Stimulated activated memory B cell treated with anti-CD40 and anti-IgM and Interleukin-4, amounts not matched to agents 10 μg/mL and 1 μg/mL and 100 μg/mL, for 72 hours (primary cell): ENCODE results near the gene SLC15A1.

Experiments
- ATAC-seq: fragments of 150-1000 bp; cut with Tn5 transposase; 2 replicates; pipeline ENCODE4 v1.10.0; 2021
- H3K27ac Mint-ChIP-seq: one replicate; pipeline ENCODE4 v1.8.0; 2022; ENCODE audit warnings: mild to moderate bottlenecking, mixed read lengths
- H3K27me3 Mint-ChIP-seq: one replicate; pipeline ENCODE4 v1.8.0; 2022; ENCODE audit warnings: mixed read lengths
- H3K36me3 Mint-ChIP-seq: one replicate; pipeline ENCODE4 v1.8.0; 2022; ENCODE audit warnings: mixed read lengths
- H3K4me1 Mint-ChIP-seq: one replicate; pipeline ENCODE4 v1.8.0; 2022; ENCODE audit warnings: mixed read lengths
- H3K4me3 Mint-ChIP-seq: one replicate; pipeline ENCODE4 v1.8.0; 2022; ENCODE audit warnings: mild to moderate bottlenecking, moderate library complexity, mixed read lengths
- H3K9me3 Mint-ChIP-seq: one replicate; pipeline ENCODE4 v1.8.0; 2022; ENCODE audit warnings: mixed read lengths

The SLC15A1 gene

GRCh38 chr13:98675837-98676236, 76.6 kb downstream of the SLC15A1 start:
- no peak overlapping the region for H3K27ac Mint-ChIP-seq
- no peak for ATAC-seq
- no peaks in the 10 kb centered on the region for H3K4me1 Mint-ChIP-seq
- no peaks in the 10 kb centered on the region for H3K36me3 Mint-ChIP-seq
- no peaks in the 10 kb centered on the region for H3K9me3 Mint-ChIP-seq
- H3K4me3 Mint-ChIP-seq: no peak overlapping the region
- peaks cover 20% of the 10 kb centered on the region for H3K27me3 Mint-ChIP-seq

- no peaks in the 10 kb centered on the region for H3K36me3 Mint-ChIP-seq
Measured at GRCh38 chr13:98675066-98675465, 77.4 kb downstream of the SLC15A1 start.

GRCh38 chr13:98672947-98673613, 79.4 kb downstream of the SLC15A1 start:
- Mint-ChIP-seq H3K27me3 (peaks cover 11% of the 10 kb centered on the region), H3K9me3 (no peaks in the 10 kb centered on the region), H3K4me1 (no peaks in the 10 kb centered on the region), H3K27ac (no peak overlapping the region), H3K36me3 (no peaks in the 10 kb centered on the region), H3K4me3 (no peak overlapping the region)
- peak; percentile 74 for ATAC-seq

More at GRCh38 chr13:98675066-98675465, 77.4 kb downstream of the SLC15A1 start:
- Mint-ChIP-seq H3K4me3 (no peak overlapping the region), H3K27ac (no peak overlapping the region), H3K9me3 (no peaks in the 10 kb centered on the region), H3K27me3 (peaks cover 20% of the 10 kb centered on the region), H3K4me1 (no peaks in the 10 kb centered on the region)
- no peak for ATAC-seq

GRCh38 chr13:98668155-98668554, 84.3 kb downstream of the SLC15A1 start:
- no peak overlapping the region for H3K4me3 Mint-ChIP-seq
- no peaks in the 10 kb centered on the region for H3K36me3 Mint-ChIP-seq
- H3K9me3 Mint-ChIP-seq: no peaks in the 10 kb centered on the region
- no peak overlapping the region for H3K27ac Mint-ChIP-seq
- peaks cover 8% of the 10 kb centered on the region for H3K4me1 Mint-ChIP-seq
- no peak for ATAC-seq
- no peaks in the 10 kb centered on the region for H3K27me3 Mint-ChIP-seq

GRCh38 chr13:98665638-98665995, 86.9 kb downstream of the SLC15A1 start:
- peaks cover 13% of the 10 kb centered on the region for H3K27me3 Mint-ChIP-seq

GRCh38 chr13:98664924-98665637, 87.4 kb downstream of the SLC15A1 start:
- Mint-ChIP-seq H3K9me3 (no peaks in the 10 kb centered on the region), H3K36me3 (no peaks in the 10 kb centered on the region), H3K4me3 (no peak overlapping the region), H3K4me1 (peaks cover 8% of the 10 kb centered on the region), H3K27ac (no peak overlapping the region), H3K27me3 (peaks cover 18% of the 10 kb centered on the region)
- no peak for ATAC-seq

More at GRCh38 chr13:98665638-98665995, 86.9 kb downstream of the SLC15A1 start:
- ATAC-seq: no peak
- H3K27ac Mint-ChIP-seq: no peak overlapping the region
- no peaks in the 10 kb centered on the region for H3K9me3 Mint-ChIP-seq
- H3K4me3 Mint-ChIP-seq: no peak overlapping the region
- H3K36me3 Mint-ChIP-seq: no peaks in the 10 kb centered on the region
- peaks cover 8% of the 10 kb centered on the region for H3K4me1 Mint-ChIP-seq

- no peak for ATAC-seq
- no peak overlapping the region for H3K4me3 Mint-ChIP-seq
- H3K4me1 Mint-ChIP-seq: peaks cover 8% of the 10 kb centered on the region
- no peak overlapping the region for H3K27ac Mint-ChIP-seq
- H3K36me3 Mint-ChIP-seq: no peaks in the 10 kb centered on the region
- H3K9me3 Mint-ChIP-seq: no peaks in the 10 kb centered on the region
- H3K27me3 Mint-ChIP-seq: peaks cover 20% of the 10 kb centered on the region
Measured at GRCh38 chr13:98664510-98664909, 88.0 kb downstream of the SLC15A1 start.

GRCh38 chr13:98664047-98664446, 88.4 kb downstream of the SLC15A1 start:
- peak; percentile 69 for ATAC-seq
- no peak overlapping the region for H3K27ac Mint-ChIP-seq
- no peaks in the 10 kb centered on the region for H3K36me3 Mint-ChIP-seq
- no peak overlapping the region for H3K4me3 Mint-ChIP-seq
- H3K4me1 Mint-ChIP-seq: peaks cover 8% of the 10 kb centered on the region
- H3K9me3 Mint-ChIP-seq: no peaks in the 10 kb centered on the region
- peaks cover 20% of the 10 kb centered on the region for H3K27me3 Mint-ChIP-seq

- Mint-ChIP-seq H3K9me3 (no peaks in the 10 kb centered on the region), H3K36me3 (no peaks in the 10 kb centered on the region), H3K27me3 (peaks cover 31% of the 10 kb centered on the region), H3K4me1 (peaks cover 5% of the 10 kb centered on the region), H3K4me3 (no peak overlapping the region), H3K27ac (no peak overlapping the region)
- ATAC-seq: no peak
Measured at GRCh38 chr13:98658131-98658530, 94.3 kb downstream of the SLC15A1 start.

GRCh38 chr13:98657506-98658085, 94.9 kb downstream of the SLC15A1 start:
- H3K4me1 Mint-ChIP-seq: peaks cover 7% of the 10 kb centered on the region
- no peaks in the 10 kb centered on the region for H3K9me3 Mint-ChIP-seq
- H3K27ac Mint-ChIP-seq: no peak overlapping the region
- H3K4me3 Mint-ChIP-seq: no peak overlapping the region
- ATAC-seq: no peak
- H3K36me3 Mint-ChIP-seq: no peaks in the 10 kb centered on the region
- peaks cover 31% of the 10 kb centered on the region for H3K27me3 Mint-ChIP-seq

GRCh38 chr13:98656223-98656622, 96.2 kb downstream of the SLC15A1 start:
- ATAC-seq: no peak
- Mint-ChIP-seq H3K27me3 (peaks cover 24% of the 10 kb centered on the region), H3K4me1 (peaks cover 7% of the 10 kb centered on the region), H3K9me3 (no peaks in the 10 kb centered on the region), H3K27ac (no peak overlapping the region), H3K4me3 (no peak overlapping the region), H3K36me3 (no peaks in the 10 kb centered on the region)

- peak; percentile 84 for ATAC-seq
- Mint-ChIP-seq H3K27ac (peak overlapping the region; percentile 57), H3K4me1 (peaks cover 14% of the 10 kb centered on the region), H3K9me3 (no peaks in the 10 kb centered on the region), H3K27me3 (peaks cover 11% of the 10 kb centered on the region), H3K36me3 (no peaks in the 10 kb centered on the region), H3K4me3 (peak overlapping the region; percentile 35)
Measured at GRCh38 chr13:98653463-98653985, 98.9 kb downstream of the SLC15A1 start.

- H3K9me3 Mint-ChIP-seq: no peaks in the 10 kb centered on the region
- ATAC-seq: no peak
- peak overlapping the region; percentile 57 for H3K27ac Mint-ChIP-seq
- peak overlapping the region; percentile 35 for H3K4me3 Mint-ChIP-seq
- H3K27me3 Mint-ChIP-seq: peaks cover 11% of the 10 kb centered on the region
- H3K36me3 Mint-ChIP-seq: no peaks in the 10 kb centered on the region
- H3K4me1 Mint-ChIP-seq: peaks cover 14% of the 10 kb centered on the region
Measured at GRCh38 chr13:98652721-98653462, 99.6 kb downstream of the SLC15A1 start.

GRCh38 chr13:98652276-98652675, 100.2 kb downstream of the SLC15A1 start:
- no peak overlapping the region for H3K27ac Mint-ChIP-seq
- H3K4me1 Mint-ChIP-seq: peaks cover 14% of the 10 kb centered on the region
- no peak overlapping the region for H3K4me3 Mint-ChIP-seq
- no peak for ATAC-seq
- no peaks in the 10 kb centered on the region for H3K9me3 Mint-ChIP-seq
- H3K27me3 Mint-ChIP-seq: peaks cover 11% of the 10 kb centered on the region
- no peaks in the 10 kb centered on the region for H3K36me3 Mint-ChIP-seq

GRCh38 chr13:98651744-98652143, 100.7 kb downstream of the SLC15A1 start:
- Mint-ChIP-seq H3K27me3 (peaks cover 12% of the 10 kb centered on the region), H3K4me1 (peaks cover 14% of the 10 kb centered on the region), H3K27ac (no peak overlapping the region), H3K36me3 (no peaks in the 10 kb centered on the region), H3K4me3 (no peak overlapping the region), H3K9me3 (no peaks in the 10 kb centered on the region)
- no peak for ATAC-seq
